HG03175 (cell line): ENCODE data around the gene LRRC74A.

Experiments used
- ATAC-seq: cut with Tn5 transposase; IDR thresholded peaks from one replicate; pipeline ENCODE4 v1.9.1; 2021; ENCODE audit warnings: mild to moderate bottlenecking, moderate library complexity; ENCODE audit not compliant: unreplicated experiment

The LRRC74A gene

GRCh38 chr14:76808990-76809389 lies 17.2 kb upstream of the LRRC74A start:
- no peak for ATAC-seq

GRCh38 chr14:76810525-76810924 lies 15.7 kb upstream of the LRRC74A start:
- ATAC-seq, result no peak

GRCh38 chr14:76810953-76811400 lies 15.2 kb upstream of the LRRC74A start:
- ATAC-seq, result no peak

GRCh38 chr14:76811561-76811960 lies 14.6 kb upstream of the LRRC74A start:
- ATAC-seq, result no peak

- ATAC-seq, result peak; percentile 20
Observed at GRCh38 chr14:76812093-76812421, 14.2 kb upstream of the LRRC74A start.

- peak; percentile 88 for ATAC-seq
Observed at GRCh38 chr14:76812422-76813383, 13.5 kb upstream of the LRRC74A start, which contains the start of gene ANGEL1. ANGEL1 (minus strand) TSS chr14:76812882; CDS start chr14:76812827, 55 bp downstream.

- ATAC-seq, result no peak
Observed at GRCh38 chr14:76814726-76815645, 11.2 kb upstream of the LRRC74A start.

- ATAC-seq, result no peak
Observed at GRCh38 chr14:76820700-76821099, 5.5 kb upstream of the LRRC74A start.

GRCh38 chr14:76827696-76828296 lies 1.6 kb downstream of the LRRC74A start:
- no peak for ATAC-seq

- ATAC-seq, result no peak
Observed at GRCh38 chr14:76828339-76829012, 2.3 kb downstream of the LRRC74A start.

GRCh38 chr14:76829013-76829365 lies 2.8 kb downstream of the LRRC74A start:
- ATAC-seq, result no peak

- ATAC-seq, result no peak
Observed at GRCh38 chr14:76829650-76830421, 3.6 kb downstream of the LRRC74A start.

GRCh38 chr14:76830556-76830955 lies 4.3 kb downstream of the LRRC74A start:
- ATAC-seq, result no peak

GRCh38 chr14:76832503-76832988 lies 6.3 kb downstream of the LRRC74A start:
- no peak for ATAC-seq

- no peak for ATAC-seq
Observed at GRCh38 chr14:76833011-76833410, 6.8 kb downstream of the LRRC74A start.

- ATAC-seq, result no peak
Observed at GRCh38 chr14:76834241-76834661, 8.0 kb downstream of the LRRC74A start.

GRCh38 chr14:76836029-76836630 lies 9.9 kb downstream of the LRRC74A start:
- no peak for ATAC-seq

- no peak for ATAC-seq
Observed at GRCh38 chr14:76837524-76837923, 11.3 kb downstream of the LRRC74A start.

- no peak for ATAC-seq
Observed at GRCh38 chr14:76842414-76842813, 16.2 kb downstream of the LRRC74A start.
